Measurements from ENCODE around the gene UBA52. TPM values are rescaled to one million over a fixed set of nuclear protein-coding genes. Genes with fewer than 3 reads are reported as not detected.

The UBA52 gene
- total and polyA plus RNA-seq, 2 of the 13 experiments (the other 11 are each of a cell fraction or from before 2014, with no cell fraction given): 959 to 1,782 TPM

GRCh38 chr19:18571564-18572344 is at the start of gene UBA52 (continued):
- TF ChIP-seq CERS6 (CRISPR knock-in tag; IDR thresholded peaks at IDR 0.05) (no peak), THYN1 (CRISPR knock-in tag; IDR thresholded peaks at IDR 0.05; ENCODE audit: borderline replicate concordance, low read depth) (no peak), ZBTB2 (CRISPR knock-in tag; IDR thresholded peaks at IDR 0.05; ENCODE audit: low read depth) (peak; percentile 89), KDM2A (CRISPR knock-in tag; IDR thresholded peaks at IDR 0.05; ENCODE audit: borderline replicate concordance, low read depth) (peak; percentile 99), ZNF713 (CRISPR knock-in tag; IDR thresholded peaks at IDR 0.05) (no peak), NCOA2 (CRISPR knock-in tag; IDR thresholded peaks at IDR 0.05) (peak; percentile 68; the same call in 1 of the 2 replicates), DMAP1 (CRISPR knock-in tag; IDR thresholded peaks at IDR 0.05) (peak; percentile 98), NFKBIZ (CRISPR knock-in tag; IDR thresholded peaks at IDR 0.05) (peak; percentile 64; the same call in 1 of the 2 replicates), CENPX (CRISPR knock-in tag; IDR thresholded peaks at IDR 0.05) (no peak), ZNF362 (CRISPR knock-in tag; IDR thresholded peaks at IDR 0.05; ENCODE audit: borderline replicate concordance) (peak; percentile 73; the same call in 1 of the 2 replicates), HNF4G (IDR thresholded peaks at IDR 0.05; ENCODE audit: borderline replicate concordance, low read depth, low read length) (no peak), HNF4G (CRISPR knock-in tag; IDR thresholded peaks at IDR 0.05; ENCODE audit: borderline replicate concordance, low read depth) (peak; percentile 63; the same call in 1 of the 2 replicates), MXI1 (IDR thresholded peaks at IDR 0.05; ENCODE audit: borderline replicate concordance, low read depth, low read length) (peak; percentile 99), CAMTA2 (CRISPR knock-in tag; IDR thresholded peaks at IDR 0.05; ENCODE audit: borderline replicate concordance) (no peak), ZBTB43 (CRISPR knock-in tag; conservative IDR thresholded peaks at IDR 0.05) (no peak), ZNF274 (CRISPR knock-in tag; IDR thresholded peaks at IDR 0.05) (peak; percentile 90), SOX13 (IDR thresholded peaks at IDR 0.05) (no peak), SOX13 (CRISPR knock-in tag; conservative IDR thresholded peaks at IDR 0.05 in 1 of 2, IDR thresholded peaks at IDR 0.05 in 1 of 2) (peak in 1 of 2 experiments; percentile 55; a peak in 1 of 4 replicates), KDM1A (CRISPR knock-in tag; IDR thresholded peaks at IDR 0.05) (peak; percentile 35; the same call in 1 of the 2 replicates), HNRNPK (IDR thresholded peaks at IDR 0.05; ENCODE audit: low read depth, low read length, poor library complexity, severe bottlenecking) (peak; percentile 34), ZMYM3 (CRISPR knock-in tag; IDR thresholded peaks at IDR 0.05) (no peak; the same call in 1 of the 2 replicates), RCOR2 (CRISPR knock-in tag; IDR thresholded peaks at IDR 0.05) (peak; percentile 50; the same call in 1 of the 2 replicates), KLF12 (CRISPR knock-in tag; IDR thresholded peaks at IDR 0.05; ENCODE audit: borderline replicate concordance) (peak; percentile 100), FOXP1 (IDR thresholded peaks at IDR 0.05) (no peak), FOXP1 (CRISPR knock-in tag; IDR thresholded peaks at IDR 0.05) (peak; percentile 24; the same call in 1 of the 2 replicates), ETV6 (CRISPR knock-in tag; conservative IDR thresholded peaks at IDR 0.05) (0 out of 2 replicates have a peak, but pooled peaks have one; percentile 59), ZNF703 (CRISPR knock-in tag; IDR thresholded peaks at IDR 0.05; ENCODE audit: borderline replicate concordance) (no peak)
